Stimulated activated naive B cell treated with anti-CD40 and anti-IgM and Interleukin-4, amounts not matched to agents 10 μg/mL and 1 μg/mL and 100 μg/mL, for 72 hours (primary cell): ENCODE data around the gene STING1.
"Not testable (repeated sequence)": the region's sequence is repeated elsewhere in the genome, so short reads cannot be mapped to it uniquely, and the experiment has no call there.

Experiments
- ATAC-seq, 2 donors: fragments of 150-1000 bp; cut with Tn5 transposase; replicated peaks; 2 replicates each; pipeline ENCODE4 v1.10.0; 2021; ENCODE audit warnings: moderate library complexity in 1 of 2
- DNase-seq: peaks from one replicate; pipeline ENCODE4 v3.0.0; 2021
- H3K27ac Mint-ChIP-seq: one replicate; pipeline ENCODE4 v1.8.0; 2022; ENCODE audit warnings: mild to moderate bottlenecking, mixed read lengths
- H3K27me3 Mint-ChIP-seq, 2 donors: one replicate each; pipeline ENCODE4 v1.8.0; 2022; ENCODE audit warnings: mixed read lengths in 2 of 2
- H3K36me3 Mint-ChIP-seq, 2 donors: one replicate each; pipeline ENCODE4 v1.8.0; 2022; ENCODE audit warnings: mixed read lengths in 2 of 2, mild to moderate bottlenecking in 1 of 2
- H3K4me1 Mint-ChIP-seq, 2 donors: one replicate each; pipeline ENCODE4 v1.8.0; 2022; ENCODE audit warnings: mixed read lengths in 2 of 2, mild to moderate bottlenecking in 1 of 2
- H3K4me3 Mint-ChIP-seq, 2 donors: one replicate each; pipeline ENCODE4 v1.8.0; 2022; ENCODE audit warnings: mild to moderate bottlenecking in 2 of 2, mixed read lengths in 2 of 2, moderate library complexity in 1 of 2
- H3K9me3 Mint-ChIP-seq, 2 donors: one replicate each; pipeline ENCODE4 v1.8.0; 2022; ENCODE audit warnings: mixed read lengths in 2 of 2, mild to moderate bottlenecking in 1 of 2

STING1 gene

DNA sequence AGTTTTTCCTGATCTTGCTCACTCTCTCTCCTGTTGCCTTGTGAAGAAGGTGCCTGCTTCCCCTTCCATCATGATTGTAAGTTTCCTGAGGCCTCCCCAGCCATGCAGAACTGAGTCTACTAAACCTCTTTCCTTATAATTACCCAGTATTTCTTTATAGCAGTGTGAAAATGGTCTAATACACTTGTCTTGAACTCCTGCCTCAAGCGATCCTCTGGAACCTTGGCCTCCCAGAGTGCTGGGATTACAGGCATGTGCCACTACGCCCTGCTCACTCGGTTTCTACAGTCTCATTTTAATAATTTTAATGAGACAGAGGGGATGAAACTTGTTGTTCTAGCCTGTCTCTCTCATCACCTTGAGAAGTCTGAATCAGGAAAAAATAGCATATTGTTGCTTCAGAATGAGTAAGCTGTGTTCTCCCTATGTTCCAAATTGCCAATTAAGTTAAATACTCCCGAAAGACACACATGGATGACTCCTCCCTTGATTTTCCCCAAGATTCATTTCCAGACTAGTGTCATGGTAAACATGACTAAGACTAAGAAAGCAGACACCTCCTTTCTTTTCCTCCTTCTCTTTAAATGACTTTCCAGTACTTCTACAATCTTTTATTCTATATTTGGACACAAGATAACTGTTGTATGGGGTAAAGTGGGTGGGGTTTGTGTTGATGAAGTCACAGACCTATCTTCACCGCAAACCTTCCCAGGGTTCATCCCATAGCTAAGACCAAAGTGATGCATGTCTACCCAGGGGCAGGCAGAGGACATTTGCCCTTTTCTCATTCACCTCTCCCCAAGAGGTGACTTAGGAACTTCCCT is 35.4 kb downstream of the STING1 start:
- Mint-ChIP-seq H3K27me3 (peaks cover 0 to 4% of the 10 kb centered on the region in 2 donors), H3K36me3 (peaks cover 0 to 11% of the 10 kb centered on the region in 2 donors), H3K4me3 (peak overlapping the region in 1 of 2 donors; percentile 21), H3K9me3 (peaks cover 0 to 11% of the 10 kb centered on the region in 2 donors), H3K4me1 (peaks cover 27 to 30% of the 10 kb centered on the region in 2 donors), H3K27ac (peak overlapping the region; percentile 94)
- peak; percentile 46 for DNase-seq
- peak; percentile 77 to 84 for ATAC-seq

DNA sequence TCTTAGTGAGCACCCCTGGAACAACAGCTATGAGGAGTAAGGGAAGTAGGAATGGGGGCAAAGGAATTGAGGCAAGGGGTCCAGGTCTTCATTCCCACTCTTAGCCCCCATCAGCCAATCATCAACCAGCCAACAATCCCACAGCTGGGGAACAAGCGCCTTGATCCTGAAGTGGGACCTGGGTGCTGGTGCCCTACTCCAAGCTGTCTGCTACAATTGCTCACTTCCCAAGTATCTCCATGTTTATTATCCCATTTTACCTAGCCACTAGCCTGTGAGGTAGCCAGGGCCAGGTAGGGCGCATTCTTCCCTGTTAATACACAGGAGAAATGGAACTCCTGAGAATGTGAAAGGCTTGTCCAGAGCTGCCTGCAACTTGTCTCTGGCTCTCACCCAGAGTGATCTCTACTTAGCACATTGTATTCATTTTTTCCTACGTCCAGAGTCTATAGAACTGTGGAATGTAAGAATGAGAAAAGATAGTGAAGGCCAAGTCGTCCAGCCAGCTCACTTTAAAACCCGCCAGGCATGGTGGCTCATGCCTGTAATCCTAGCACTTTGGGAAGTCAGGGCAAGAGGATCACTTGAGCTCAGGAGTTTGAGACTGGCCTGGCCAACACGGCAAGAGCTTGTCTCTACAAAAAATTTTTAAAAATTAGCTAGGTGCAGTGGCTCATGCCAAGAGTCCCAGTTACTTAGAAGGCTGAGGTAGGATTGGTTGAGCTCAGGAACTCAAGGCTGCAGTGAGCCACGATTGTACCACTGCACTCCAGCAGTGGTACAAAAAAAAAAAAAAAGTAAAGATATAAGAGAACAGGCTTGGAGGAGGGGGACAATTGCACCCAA is 37.0 kb downstream of the STING1 start:
- ATAC-seq (no peak), DNase-seq (no peak)
- peaks cover 0 to 11% of the 10 kb centered on the region in 2 donors for H3K36me3 Mint-ChIP-seq
- no peak overlapping the region for H3K4me3 Mint-ChIP-seq
- H3K27ac Mint-ChIP-seq: peak overlapping the region; percentile 62
- H3K4me1 Mint-ChIP-seq: peaks cover 27 to 30% of the 10 kb centered on the region in 2 donors
- peaks cover 0 to 11% of the 10 kb centered on the region in 2 donors for H3K9me3 Mint-ChIP-seq
- H3K27me3 Mint-ChIP-seq: peaks cover 0 to 4% of the 10 kb centered on the region in 2 donors

DNA sequence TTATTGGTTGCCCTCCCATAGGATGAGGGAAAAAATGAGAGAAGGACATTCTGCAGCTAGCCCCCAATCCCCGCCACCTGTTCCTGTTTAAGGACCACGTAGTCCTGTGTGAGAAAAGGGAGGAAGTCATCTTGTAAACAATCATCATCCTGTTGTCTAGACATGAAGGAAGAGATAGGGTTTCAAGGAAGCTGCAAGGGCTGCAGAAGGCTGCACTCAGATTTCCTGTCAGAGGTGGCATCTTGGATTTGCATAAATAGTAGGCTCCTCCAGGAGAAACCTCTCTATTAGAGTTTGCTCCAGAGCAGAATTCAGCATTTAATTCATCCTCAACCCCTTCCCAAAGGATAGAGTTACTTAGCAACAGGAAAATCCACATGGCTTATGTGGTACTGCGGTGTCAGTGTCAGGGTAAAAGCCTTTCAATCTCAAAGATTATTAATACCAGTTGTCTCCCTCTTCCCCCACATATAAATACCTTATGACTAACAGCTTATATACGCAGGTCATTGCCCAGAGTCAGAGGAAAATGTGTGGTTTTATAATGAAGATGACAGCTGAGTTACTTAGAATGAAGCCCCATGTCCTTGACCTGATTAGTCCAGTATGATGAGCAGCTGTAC is 38.6 kb downstream of the STING1 start:
- H3K4me3 Mint-ChIP-seq: no peak overlapping the region
- peaks cover 2 to 11% of the 10 kb centered on the region in 2 donors for H3K36me3 Mint-ChIP-seq
- H3K27ac Mint-ChIP-seq: no peak overlapping the region
- peaks cover 0 to 11% of the 10 kb centered on the region in 2 donors for H3K9me3 Mint-ChIP-seq
- peaks cover 0 to 4% of the 10 kb centered on the region in 2 donors for H3K27me3 Mint-ChIP-seq
- no peak for ATAC-seq
- H3K4me1 Mint-ChIP-seq: peaks cover 35 to 38% of the 10 kb centered on the region in 2 donors
- no peak for DNase-seq

DNA sequence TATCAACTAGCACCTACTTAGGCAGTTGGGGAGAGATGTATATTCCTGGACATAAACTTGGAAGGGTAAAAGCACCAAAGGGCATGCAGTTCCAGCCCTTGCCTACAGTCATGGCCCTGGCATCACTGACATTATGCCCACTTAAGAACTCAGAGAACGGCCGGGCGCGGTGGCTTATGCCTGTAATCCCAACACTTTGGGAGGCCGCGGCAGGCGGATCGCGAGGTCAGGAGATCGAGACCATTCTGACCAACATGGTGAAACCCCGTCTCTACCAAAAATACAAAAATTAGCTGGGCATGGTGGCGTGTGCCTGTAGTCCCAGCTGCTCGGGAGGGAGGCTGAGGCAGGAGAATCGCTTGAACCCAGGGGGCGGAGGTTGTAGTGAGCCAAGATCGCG is 42.1 kb downstream of the STING1 start:
- H3K4me3 Mint-ChIP-seq, DNase-seq, H3K9me3 Mint-ChIP-seq, H3K27me3 Mint-ChIP-seq, ATAC-seq, H3K27ac Mint-ChIP-seq: not testable (repeated sequence)
- H3K4me1 Mint-ChIP-seq: peaks cover 18 to 28% of the 10 kb centered on the region in 2 donors
- peaks cover 8 to 16% of the 10 kb centered on the region in 2 donors for H3K36me3 Mint-ChIP-seq

DNA sequence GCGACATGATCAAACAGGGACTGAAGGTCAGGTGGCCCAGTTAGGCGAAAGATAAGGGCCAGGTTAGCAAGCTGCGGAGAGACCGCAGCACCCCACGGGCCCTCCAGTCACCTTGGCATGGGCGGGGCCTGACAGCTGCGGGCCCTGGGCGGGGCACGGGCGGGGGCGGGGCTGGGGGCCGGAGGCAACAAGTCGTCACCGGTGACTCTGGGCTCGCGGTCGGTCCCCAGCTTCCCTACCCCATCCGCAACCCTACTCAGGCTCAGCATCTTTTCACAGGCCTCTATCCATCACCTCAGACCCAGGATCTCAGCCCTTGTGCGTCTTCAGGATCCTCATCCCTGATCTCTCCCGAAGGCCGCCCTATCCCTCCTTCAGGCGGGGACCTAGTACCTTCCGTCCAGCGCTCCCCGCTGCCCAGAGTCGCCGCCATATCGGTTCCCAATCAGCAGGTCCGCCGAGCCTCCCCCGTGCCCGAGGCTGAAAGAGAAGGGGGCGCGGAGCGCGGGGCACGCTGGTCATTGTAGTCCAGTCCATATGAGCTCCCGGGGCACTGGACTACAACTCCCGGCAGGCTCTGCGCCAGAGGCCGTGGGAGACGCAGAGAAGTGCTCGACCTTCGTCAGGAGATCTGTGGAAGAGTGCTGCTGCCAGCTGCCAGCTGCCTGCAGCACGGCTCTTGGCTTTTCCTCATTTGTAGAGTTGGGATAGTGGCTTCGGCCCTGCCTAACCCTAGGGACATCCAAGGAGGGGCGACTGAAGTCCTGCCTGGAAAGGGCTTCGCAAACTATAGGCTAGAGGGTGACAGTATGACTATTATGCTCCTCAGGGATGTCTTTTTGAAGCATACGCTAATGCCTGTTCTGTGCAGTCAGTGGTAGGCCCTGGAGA is 43.3 kb downstream of the STING1 start, which contains the start of gene DNAJC18:
DNAJC18 (minus strand) TSS at position 513 of the 891 bp plus-strand sequence; CDS start at position 433, 80 bp downstream.
- H3K4me1 Mint-ChIP-seq: peaks cover 18 to 28% of the 10 kb centered on the region in 2 donors
- DNase-seq: peak; percentile 91
- peak; percentile 96 to 99 for ATAC-seq

DNA sequence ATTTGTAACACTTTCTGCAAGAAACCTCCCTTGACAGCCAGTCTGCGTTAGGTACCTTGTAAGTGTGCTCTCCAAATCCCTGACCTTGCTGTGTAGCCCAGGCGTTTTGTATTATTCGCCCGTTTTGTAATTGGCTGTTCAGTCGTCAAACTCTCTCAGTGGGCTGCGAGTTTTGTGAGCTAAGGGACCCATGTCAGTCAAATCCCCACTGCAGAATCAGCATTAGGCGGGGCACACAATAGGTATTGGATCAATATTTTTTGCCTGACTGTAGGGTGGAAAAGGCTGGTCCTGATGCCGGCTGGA is 43.9 kb downstream of the STING1 start:
- DNase-seq (no peak), ATAC-seq (no peak)
- Mint-ChIP-seq H3K36me3 (peaks cover 12 to 21% of the 10 kb centered on the region in 2 donors), H3K9me3 (no peaks in the 10 kb centered on the region), H3K27me3 (peaks cover 0 to 4% of the 10 kb centered on the region in 2 donors), H3K4me1 (peaks cover 18 to 26% of the 10 kb centered on the region in 2 donors), H3K4me3 (peak overlapping the region; percentile 96 to 99), H3K27ac (peak overlapping the region; percentile 100)

More for the DNA sequence above, 43.3 kb downstream of the STING1 start, which contains the start of gene DNAJC18:
- Mint-ChIP-seq H3K36me3 (peaks cover 12 to 21% of the 10 kb centered on the region in 2 donors), H3K4me3 (peak within 1 kb of the TSS; percentile 96 to 99), H3K27ac (peak within 1 kb of the TSS; percentile 100), H3K9me3 (no peaks in the 10 kb centered on the region), H3K27me3 (peaks cover 0 to 4% of the 10 kb centered on the region in 2 donors)

DNA sequence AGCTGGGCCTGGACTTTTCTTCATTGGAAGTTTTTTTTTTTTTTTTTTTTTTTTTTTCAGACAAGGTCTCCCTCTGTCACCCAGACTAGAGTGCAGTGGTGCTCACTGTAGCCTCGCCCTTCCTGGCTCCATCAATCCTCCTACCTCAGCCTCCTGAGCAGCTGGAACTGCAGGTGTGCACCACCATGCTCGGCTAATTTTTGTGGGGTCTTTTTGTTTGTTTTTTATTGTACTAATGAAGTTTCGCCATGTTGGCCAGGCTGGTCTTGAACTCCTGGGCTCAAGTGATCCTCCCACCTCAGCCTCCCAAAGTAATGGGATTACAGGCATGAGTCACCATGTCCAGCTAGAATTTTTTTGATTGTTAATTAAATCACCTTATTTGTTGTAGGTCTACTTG is 46.9 kb downstream of the STING1 start:
- H3K36me3 Mint-ChIP-seq: peaks cover 12 to 25% of the 10 kb centered on the region in 2 donors
- peaks cover 18 to 20% of the 10 kb centered on the region in 2 donors for H3K4me1 Mint-ChIP-seq
- no peaks in the 10 kb centered on the region for H3K27me3 Mint-ChIP-seq
- DNase-seq: no peak
- no peak for ATAC-seq
- H3K4me3 Mint-ChIP-seq: no peak overlapping the region
- H3K9me3 Mint-ChIP-seq: no peaks in the 10 kb centered on the region
- no peak overlapping the region for H3K27ac Mint-ChIP-seq

DNA sequence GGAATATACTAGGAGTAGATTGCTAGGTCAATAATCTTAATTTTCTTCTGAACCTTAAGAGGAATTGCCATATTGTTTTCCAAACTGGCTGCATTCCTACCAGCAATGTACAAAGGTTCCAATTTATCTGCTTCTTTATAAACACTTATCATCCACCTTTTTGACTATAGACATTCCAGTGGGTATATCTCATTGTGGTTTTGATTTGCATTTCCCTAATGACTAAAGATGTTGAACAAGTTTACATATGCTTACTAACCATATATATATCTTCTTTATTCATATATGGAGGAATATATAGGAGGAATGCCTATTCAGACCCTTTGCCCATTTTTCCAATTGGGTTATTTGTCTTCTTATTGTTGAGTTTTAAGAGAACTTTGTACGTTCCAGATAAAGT is 50.9 kb downstream of the STING1 start:
- H3K36me3 Mint-ChIP-seq: peaks cover 20 to 32% of the 10 kb centered on the region in 2 donors
- DNase-seq (no peak), ATAC-seq (no peak)
- no peak overlapping the region for H3K4me3 Mint-ChIP-seq
- no peaks in the 10 kb centered on the region for H3K27me3 Mint-ChIP-seq
- H3K4me1 Mint-ChIP-seq: no peaks in the 10 kb centered on the region
- no peaks in the 10 kb centered on the region for H3K9me3 Mint-ChIP-seq
- no peak overlapping the region for H3K27ac Mint-ChIP-seq

DNA sequence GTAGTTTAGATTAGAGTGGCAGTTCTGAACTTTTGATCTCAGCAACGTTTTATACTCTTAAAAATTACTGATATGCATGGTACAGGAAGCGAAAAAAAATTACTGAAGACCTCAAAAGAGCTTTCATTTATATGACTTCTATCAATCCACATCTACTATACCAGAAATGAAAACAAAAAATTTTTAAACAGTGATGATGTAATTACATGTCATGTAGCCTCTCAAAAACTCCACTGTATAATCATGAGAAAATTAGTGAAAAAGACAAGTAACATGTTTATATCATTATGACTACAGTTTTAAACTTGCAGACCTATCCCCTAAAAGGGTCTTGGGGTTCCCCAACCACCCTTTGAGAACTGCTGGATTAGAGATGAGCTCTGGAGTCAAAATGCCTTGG is 52.5 kb downstream of the STING1 start:
- H3K27ac Mint-ChIP-seq: no peak overlapping the region
- DNase-seq (no peak), ATAC-seq (no peak)
- H3K27me3 Mint-ChIP-seq: no peaks in the 10 kb centered on the region
- H3K4me1 Mint-ChIP-seq: no peaks in the 10 kb centered on the region
- no peaks in the 10 kb centered on the region for H3K9me3 Mint-ChIP-seq
- peaks cover 24 to 30% of the 10 kb centered on the region in 2 donors for H3K36me3 Mint-ChIP-seq
- H3K4me3 Mint-ChIP-seq: no peak overlapping the region

DNA sequence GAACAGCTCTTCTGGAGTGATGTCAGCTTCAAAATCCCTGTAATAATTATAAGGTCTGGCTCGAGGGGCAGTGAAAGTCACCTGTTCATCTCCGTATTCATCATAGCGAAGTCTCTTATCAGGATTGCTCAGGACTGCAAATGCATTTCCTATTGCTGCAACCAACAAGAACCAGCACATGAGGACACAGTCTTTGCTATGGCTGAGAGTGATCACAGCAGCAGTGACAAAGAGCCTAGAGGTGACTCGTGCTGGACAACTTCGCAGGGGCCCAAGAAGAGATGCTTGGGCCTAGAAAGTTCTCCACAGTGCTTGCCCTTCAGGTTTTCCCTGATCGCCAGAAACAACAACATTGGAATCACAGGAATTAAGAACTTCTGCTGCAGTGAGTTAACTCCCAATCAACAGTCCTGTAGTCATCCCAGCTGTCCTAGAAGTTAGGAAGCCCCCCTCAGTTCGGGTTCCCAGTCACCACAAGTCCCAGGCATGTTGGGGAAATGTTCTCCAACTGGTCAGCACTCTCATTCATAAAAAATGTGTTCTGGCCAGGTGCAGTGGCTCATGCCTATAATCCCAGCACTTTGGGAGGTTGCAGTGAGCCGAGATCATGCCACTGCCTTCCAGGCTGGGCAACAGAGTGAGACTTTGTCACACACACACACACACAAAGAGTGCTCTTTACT is 56.2 kb downstream of the STING1 start:
- no peak overlapping the region for H3K27ac Mint-ChIP-seq
- peaks cover 4 to 5% of the 10 kb centered on the region in 2 donors for H3K4me1 Mint-ChIP-seq
- no peaks in the 10 kb centered on the region for H3K27me3 Mint-ChIP-seq
- ATAC-seq (no peak), DNase-seq (no peak)
- H3K4me3 Mint-ChIP-seq: no peak overlapping the region
- H3K9me3 Mint-ChIP-seq: no peaks in the 10 kb centered on the region
- H3K36me3 Mint-ChIP-seq: peaks cover 38 to 43% of the 10 kb centered on the region in 2 donors
